ENCODE results near the gene NEBL. TPM values are rescaled to one million over a fixed set of nuclear protein-coding genes. Genes with fewer than 3 reads are reported as not detected.

Gene NEBL
- polyA plus RNA-seq, 1 experiment = 0.10 TPM

DNA sequence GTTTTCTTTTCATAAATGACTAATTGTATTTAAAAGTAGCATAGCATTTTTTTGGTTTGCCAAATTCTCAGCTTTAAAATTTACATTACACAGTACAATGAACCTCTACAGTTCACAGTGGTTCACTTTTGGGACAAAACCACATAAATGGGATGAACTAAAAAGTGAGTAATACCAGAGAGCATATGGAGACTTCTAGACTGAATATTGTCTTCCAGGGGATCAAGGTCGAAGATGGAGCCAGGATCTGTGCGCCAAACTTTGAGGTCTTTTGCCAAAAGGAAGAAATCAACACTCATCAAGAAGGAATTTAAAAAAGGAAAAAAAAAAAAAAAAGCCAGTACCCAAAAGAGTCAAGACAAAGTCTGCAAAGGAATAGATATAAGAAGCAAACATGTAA lies 87.5 kb downstream of the NEBL start:
- no peaks in the 10 kb centered on the region for H3K9me3 ChIP-seq (ENCODE audit: control insufficient read depth, insufficient read depth, low read length)
- H3K27me3 ChIP-seq (ENCODE audit: control insufficient read depth, insufficient read depth, low read length) = no peaks in the 10 kb centered on the region
- no peak for DNase-seq (ENCODE audit: low read depth, low spot score)
- H3K4me3 ChIP-seq (ENCODE audit: low read depth, low read length) = no peak overlapping the region
- CTCF ChIA-PET = no interaction called here
- POLR2A ChIA-PET = no interaction called here
- H3K27ac ChIP-seq (ENCODE audit: low read depth, low read length) = no peak overlapping the region
- TF ChIP-seq, protein P1, sequence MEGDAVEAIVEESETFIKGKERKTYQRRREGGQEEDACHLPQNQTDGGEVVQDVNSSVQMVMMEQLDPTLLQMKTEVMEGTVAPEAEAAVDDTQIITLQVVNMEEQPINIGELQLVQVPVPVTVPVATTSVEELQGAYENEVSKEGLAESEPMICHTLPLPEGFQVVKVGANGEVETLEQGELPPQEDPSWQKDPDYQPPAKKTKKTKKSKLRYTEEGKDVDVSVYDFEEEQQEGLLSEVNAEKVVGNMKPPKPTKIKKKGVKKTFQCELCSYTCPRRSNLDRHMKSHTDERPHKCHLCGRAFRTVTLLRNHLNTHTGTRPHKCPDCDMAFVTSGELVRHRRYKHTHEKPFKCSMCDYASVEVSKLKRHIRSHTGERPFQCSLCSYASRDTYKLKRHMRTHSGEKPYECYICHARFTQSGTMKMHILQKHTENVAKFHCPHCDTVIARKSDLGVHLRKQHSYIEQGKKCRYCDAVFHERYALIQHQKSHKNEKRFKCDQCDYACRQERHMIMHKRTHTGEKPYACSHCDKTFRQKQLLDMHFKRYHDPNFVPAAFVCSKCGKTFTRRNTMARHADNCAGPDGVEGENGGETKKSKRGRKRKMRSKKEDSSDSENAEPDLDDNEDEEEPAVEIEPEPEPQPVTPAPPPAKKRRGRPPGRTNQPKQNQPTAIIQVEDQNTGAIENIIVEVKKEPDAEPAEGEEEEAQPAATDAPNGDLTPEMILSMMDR (IDR thresholded peaks at IDR 0.05; ENCODE audit: low read depth, low read length) = no peak

DNA sequence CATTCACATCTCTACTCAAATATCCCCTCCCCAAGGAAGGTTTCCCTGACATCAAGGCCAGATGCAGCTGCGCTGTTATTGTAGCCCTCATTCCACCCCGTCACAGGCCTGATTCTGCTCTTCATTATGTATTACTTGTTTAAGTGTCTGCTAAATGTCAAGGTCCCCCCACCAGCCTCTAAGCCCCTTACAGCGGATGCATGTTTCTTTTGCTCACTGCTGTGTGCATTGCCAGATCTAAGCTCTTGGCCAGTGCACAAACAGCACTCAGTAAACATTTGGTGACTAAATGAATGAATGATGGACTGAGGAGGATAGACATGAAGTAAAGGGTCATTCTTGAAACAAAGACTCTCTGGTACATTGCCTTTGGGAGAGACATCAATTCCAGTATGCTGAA lies 90.6 kb downstream of the NEBL start:
- Histone ChIP-seq H3K9me3 (ENCODE audit: control insufficient read depth, insufficient read depth, low read length) (no peaks in the 10 kb centered on the region), H3K27me3 (ENCODE audit: control insufficient read depth, insufficient read depth, low read length) (no peaks in the 10 kb centered on the region), H3K4me3 (ENCODE audit: low read depth, low read length) (no peak overlapping the region), H3K27ac (ENCODE audit: low read depth, low read length) (no peak overlapping the region)
- TF ChIP-seq, protein P1 (IDR thresholded peaks at IDR 0.05; ENCODE audit: low read depth, low read length) = no peak
- ChIA-PET CTCF (no interaction called here), POLR2A (no interaction called here)
- DNase-seq (ENCODE audit: low read depth, low spot score) = no peak

DNA sequence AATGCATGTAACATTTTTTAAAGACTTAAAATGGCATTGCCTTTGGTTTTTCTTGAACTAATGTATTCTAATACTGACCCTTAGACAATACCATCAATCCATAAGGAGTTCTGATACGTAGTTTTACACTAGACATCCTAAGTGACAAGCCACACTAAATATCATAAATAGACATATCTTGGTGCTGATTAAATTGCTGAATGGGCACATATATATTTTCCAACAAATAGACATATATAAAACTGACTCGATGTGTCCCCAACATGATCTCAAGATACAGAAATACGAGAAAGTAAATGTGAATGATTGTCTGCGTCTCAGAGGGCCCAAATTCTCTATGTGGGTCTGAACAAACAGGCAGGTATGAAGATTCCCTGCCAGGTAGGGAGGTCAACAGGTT lies 99.8 kb downstream of the NEBL start:
- Histone ChIP-seq H3K27me3 (ENCODE audit: control insufficient read depth, insufficient read depth, low read length) (no peaks in the 10 kb centered on the region), H3K4me3 (ENCODE audit: low read depth, low read length) (no peak overlapping the region), H3K27ac (ENCODE audit: low read depth, low read length) (no peak overlapping the region), H3K9me3 (ENCODE audit: control insufficient read depth, insufficient read depth, low read length) (no peaks in the 10 kb centered on the region)
- CTCF ChIA-PET = no interaction called here
- TF ChIP-seq, protein P1 (IDR thresholded peaks at IDR 0.05; ENCODE audit: low read depth, low read length) = no peak
- DNase-seq (ENCODE audit: low read depth, low spot score) = no peak
- POLR2A ChIA-PET = no interaction called here

DNA sequence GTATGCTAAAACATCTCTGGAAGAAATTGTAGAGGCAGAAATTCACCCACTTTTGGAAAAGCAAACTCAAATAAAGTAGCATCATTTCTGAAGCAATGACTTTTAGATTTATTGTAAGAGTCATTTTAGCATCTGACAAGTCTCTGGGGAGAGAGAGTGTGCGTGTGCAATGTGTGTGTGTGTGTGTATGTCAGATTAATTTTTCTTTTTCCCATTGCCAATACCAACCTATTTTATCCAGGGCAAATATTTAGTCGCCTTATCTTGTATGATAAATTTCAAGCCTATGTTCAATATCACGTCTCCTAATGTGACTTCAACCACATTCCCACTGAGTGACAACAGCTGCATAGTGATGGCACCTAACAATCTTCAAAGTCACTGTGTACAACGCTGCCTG lies 101.7 kb downstream of the NEBL start:
- DNase-seq (ENCODE audit: low read depth, low spot score) = no peak
- CTCF ChIA-PET = no interaction called here
- POLR2A ChIA-PET = no interaction called here
- no peaks in the 10 kb centered on the region for H3K27me3 ChIP-seq (ENCODE audit: control insufficient read depth, insufficient read depth, low read length)
- TF ChIP-seq, protein P1 (IDR thresholded peaks at IDR 0.05; ENCODE audit: low read depth, low read length) = no peak
- H3K9me3 ChIP-seq (ENCODE audit: control insufficient read depth, insufficient read depth, low read length) = no peaks in the 10 kb centered on the region
- no peak overlapping the region for H3K4me3 ChIP-seq (ENCODE audit: low read depth, low read length)
- no peak overlapping the region for H3K27ac ChIP-seq (ENCODE audit: low read depth, low read length)

DNA sequence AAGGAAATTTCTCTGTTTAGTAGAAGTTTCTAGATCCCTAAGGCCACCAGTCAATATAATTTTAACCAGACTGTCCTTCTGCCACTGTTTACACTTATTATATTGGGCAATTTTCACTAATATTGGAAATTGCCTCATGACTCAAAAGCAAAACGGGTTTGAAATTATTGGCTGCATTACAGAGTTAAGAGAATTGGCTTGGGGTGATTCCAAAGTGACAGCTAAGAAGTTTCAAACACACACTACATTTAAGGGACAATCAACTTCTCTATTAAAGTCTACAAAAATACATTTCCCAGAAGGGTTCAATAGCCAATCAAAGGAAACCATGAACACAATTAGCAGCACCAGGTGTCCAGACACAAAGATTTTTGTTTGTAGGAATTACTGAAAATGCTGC lies 111.9 kb downstream of the NEBL start:
- no peaks in the 10 kb centered on the region; the same call in 1 of the 2 replicates for H3K9me3 ChIP-seq (ENCODE audit: control insufficient read depth, insufficient read depth, low read length)
- H3K4me3 ChIP-seq (ENCODE audit: low read depth, low read length) = no peak overlapping the region
- no peak for DNase-seq (ENCODE audit: low read depth, low spot score)
- H3K27me3 ChIP-seq (ENCODE audit: control insufficient read depth, insufficient read depth, low read length) = no peaks in the 10 kb centered on the region
- TF ChIP-seq, protein P1 (IDR thresholded peaks at IDR 0.05; ENCODE audit: low read depth, low read length) = no peak
- ChIA-PET POLR2A (no interaction called here), CTCF (no interaction called here)
- no peak overlapping the region for H3K27ac ChIP-seq (ENCODE audit: low read depth, low read length)
